Neutrophil (primary cell): ENCODE results near the gene E4F1.

Experiments
- H3K27ac ChIP-seq: fragments of 200-600 bp; sonication (generic); 2 replicates; pipeline ENCODE4 v1.5.1; 2016; ENCODE audit warnings: mild to moderate bottlenecking, moderate library complexity
- H3K27me3 ChIP-seq: fragments of 200-600 bp; sonication (generic); 2 replicates; pipeline ENCODE4 v1.6.0; 2016; ENCODE audit warnings: mild to moderate bottlenecking
- H3K36me3 ChIP-seq: fragments of 200-600 bp; sonication (generic); 2 replicates; pipeline ENCODE4 v1.5.1; 2017
- H3K4me1 ChIP-seq, 2 experiments: fragments of 200-600 bp in 1 of 2; sonication (generic) in 1 of 2; 1 replicate in 1 of 2; 2 replicates in 1 of 2; pipeline versions ENCODE4 v1.5.1 to v1.6.1; 2013 to 2016; ENCODE audit warnings: low read depth in 1 of 2, low read length in 1 of 2, mild to moderate bottlenecking in 1 of 2, moderate library complexity in 1 of 2; ENCODE audit not compliant: control insufficient read depth in 1 of 2, insufficient read depth in 1 of 2
- H3K4me3 ChIP-seq, 2 experiments: fragments of 200-600 bp in 1 of 2; sonication (generic) in 1 of 2; 1 replicate in 1 of 2; 2 replicates in 1 of 2; pipeline ENCODE4 v1.5.1; 2013 to 2016; ENCODE audit warnings: low read depth in 1 of 2, low read length in 1 of 2, mild to moderate bottlenecking in 1 of 2, moderate library complexity in 1 of 2
- H3K9me3 ChIP-seq: fragments of 200-600 bp; sonication (generic); 2 replicates; pipeline ENCODE4 v1.5.1; 2016
- TF ChIP-seq, protein P1 (sequence below): fragments of 200-600 bp; sonication (generic); IDR thresholded peaks from 2 replicates; pipeline ENCODE4 v1.5.1; 2016; ENCODE audit warnings: antibody characterized with exemption

E4F1 gene

DNA sequence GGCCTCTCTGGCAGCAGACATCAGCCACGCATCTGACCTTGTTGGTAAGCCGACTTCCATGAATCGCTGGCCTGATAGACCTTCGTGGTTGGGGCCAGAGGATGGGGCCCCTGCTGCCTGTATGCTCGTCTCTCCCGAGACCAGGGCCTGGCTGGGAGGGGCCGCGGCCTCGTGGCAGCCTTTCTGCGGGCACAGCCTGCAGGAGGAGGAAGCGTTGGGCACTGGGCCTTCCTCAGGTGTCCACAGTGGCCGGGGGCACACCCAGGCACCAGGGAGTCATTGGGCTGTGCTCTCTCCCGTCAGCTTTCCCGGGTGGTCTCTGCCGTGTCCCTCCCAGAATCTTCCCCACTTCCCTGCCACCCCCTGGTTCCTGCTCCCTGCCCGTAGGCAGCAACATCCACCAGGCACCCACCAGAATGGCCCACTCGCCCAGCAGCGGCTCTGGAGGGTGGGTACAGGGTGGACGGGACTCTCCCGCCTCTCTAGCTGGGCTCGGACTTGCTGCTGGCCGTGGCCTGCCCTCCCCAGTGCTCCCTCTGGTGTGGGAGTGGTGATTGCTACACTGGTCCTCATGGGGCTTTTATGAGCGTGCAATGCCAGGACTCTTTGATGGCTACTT is 6.3 kb downstream of the E4F1 start:
- peaks cover 77% of the 10 kb centered on the region for H3K36me3 ChIP-seq

DNA sequence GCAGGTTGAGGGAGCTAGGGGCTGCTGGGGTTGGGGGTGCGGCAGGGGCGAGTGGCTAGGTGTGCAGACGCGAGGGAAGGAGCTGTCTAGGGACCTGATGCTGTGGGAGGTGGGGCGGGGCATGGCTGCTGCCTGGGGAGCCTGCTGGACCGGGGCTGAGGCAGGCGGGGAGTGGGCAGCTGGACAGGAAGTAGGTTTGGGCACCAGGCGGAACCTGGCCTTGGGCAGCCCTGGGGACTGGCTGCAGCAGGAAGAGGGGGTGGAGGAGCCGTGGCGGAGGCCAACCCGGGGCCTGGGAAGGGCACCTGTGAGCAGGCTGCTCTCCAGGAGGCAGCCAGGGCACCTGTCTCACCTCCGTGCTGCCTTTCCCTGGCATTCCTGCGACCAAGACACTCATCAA is 7.0 kb downstream of the E4F1 start:
- no peaks in the 10 kb centered on the region for H3K9me3 ChIP-seq
- no peak overlapping the region for H3K27ac ChIP-seq
- TF ChIP-seq, protein P1, sequence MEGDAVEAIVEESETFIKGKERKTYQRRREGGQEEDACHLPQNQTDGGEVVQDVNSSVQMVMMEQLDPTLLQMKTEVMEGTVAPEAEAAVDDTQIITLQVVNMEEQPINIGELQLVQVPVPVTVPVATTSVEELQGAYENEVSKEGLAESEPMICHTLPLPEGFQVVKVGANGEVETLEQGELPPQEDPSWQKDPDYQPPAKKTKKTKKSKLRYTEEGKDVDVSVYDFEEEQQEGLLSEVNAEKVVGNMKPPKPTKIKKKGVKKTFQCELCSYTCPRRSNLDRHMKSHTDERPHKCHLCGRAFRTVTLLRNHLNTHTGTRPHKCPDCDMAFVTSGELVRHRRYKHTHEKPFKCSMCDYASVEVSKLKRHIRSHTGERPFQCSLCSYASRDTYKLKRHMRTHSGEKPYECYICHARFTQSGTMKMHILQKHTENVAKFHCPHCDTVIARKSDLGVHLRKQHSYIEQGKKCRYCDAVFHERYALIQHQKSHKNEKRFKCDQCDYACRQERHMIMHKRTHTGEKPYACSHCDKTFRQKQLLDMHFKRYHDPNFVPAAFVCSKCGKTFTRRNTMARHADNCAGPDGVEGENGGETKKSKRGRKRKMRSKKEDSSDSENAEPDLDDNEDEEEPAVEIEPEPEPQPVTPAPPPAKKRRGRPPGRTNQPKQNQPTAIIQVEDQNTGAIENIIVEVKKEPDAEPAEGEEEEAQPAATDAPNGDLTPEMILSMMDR = no peak
- peaks cover 84% of the 10 kb centered on the region for H3K36me3 ChIP-seq
- no peaks in the 10 kb centered on the region for H3K4me1 ChIP-seq
- peaks cover 7% of the 10 kb centered on the region for H3K27me3 ChIP-seq
- H3K4me3 ChIP-seq = no peak overlapping the region

More for the DNA sequence above, 6.3 kb downstream of the E4F1 start:
- Histone ChIP-seq H3K27me3 (peaks cover under 1% of the 10 kb centered on the region), H3K4me3 (no peak overlapping the region), H3K9me3 (no peaks in the 10 kb centered on the region), H3K4me1 (peaks cover under 1 to 2% of the 10 kb centered on the region in 2 experiments), H3K27ac (no peak overlapping the region)
- TF ChIP-seq, protein P1 = no peak

DNA sequence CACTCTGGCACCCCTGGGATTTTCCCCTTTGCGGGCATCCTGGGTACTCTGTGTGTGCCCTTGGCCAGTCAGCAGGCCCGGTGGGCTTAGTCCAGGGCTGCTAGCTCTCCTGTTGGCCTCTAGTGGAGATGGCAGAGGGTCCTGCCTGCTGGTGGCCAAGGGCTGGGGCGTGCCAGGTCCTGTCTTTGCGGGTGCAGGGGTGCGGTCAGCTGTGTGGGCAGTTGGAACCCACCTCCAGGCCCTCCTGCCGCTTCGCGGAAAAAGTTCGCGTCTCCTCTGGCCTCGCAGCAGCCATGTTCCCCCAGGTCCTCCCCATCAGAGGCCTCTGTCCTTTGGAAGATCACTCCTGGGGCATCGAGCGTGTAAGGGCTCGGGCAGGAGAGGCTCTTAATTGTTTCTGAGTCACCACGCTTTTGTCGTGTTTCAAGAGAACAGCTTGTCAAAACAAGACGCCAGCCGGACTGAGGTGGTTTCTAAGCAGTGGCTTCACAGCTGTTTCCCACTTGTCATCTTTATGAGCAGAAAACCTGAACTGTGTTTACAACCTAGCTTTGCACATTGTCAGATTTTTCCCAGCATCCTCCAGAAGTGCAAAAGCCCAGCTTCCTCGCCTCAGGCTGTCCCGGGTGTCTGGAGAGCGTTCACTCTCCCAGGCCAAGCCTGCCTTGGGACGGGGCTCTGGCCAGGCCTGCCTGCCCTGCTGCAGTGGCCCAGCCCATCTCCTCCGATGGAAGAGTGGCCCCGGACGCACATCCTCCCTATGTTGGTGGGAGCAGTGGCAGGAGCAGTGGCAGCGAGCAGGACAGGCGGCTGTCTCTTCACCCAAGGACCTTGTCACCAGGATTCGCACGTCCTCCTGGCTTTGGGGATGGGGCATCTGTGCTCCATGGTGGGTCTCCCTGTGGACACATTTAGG is 7.9 kb downstream of the E4F1 start:
- TF ChIP-seq, protein P1 = no peak
- no peak overlapping the region for H3K4me3 ChIP-seq
- H3K9me3 ChIP-seq = no peaks in the 10 kb centered on the region
- H3K4me1 ChIP-seq = no peaks in the 10 kb centered on the region
- H3K27ac ChIP-seq = no peak overlapping the region
- H3K27me3 ChIP-seq = peaks cover 16% of the 10 kb centered on the region
- H3K36me3 ChIP-seq = peaks cover 91% of the 10 kb centered on the region

DNA sequence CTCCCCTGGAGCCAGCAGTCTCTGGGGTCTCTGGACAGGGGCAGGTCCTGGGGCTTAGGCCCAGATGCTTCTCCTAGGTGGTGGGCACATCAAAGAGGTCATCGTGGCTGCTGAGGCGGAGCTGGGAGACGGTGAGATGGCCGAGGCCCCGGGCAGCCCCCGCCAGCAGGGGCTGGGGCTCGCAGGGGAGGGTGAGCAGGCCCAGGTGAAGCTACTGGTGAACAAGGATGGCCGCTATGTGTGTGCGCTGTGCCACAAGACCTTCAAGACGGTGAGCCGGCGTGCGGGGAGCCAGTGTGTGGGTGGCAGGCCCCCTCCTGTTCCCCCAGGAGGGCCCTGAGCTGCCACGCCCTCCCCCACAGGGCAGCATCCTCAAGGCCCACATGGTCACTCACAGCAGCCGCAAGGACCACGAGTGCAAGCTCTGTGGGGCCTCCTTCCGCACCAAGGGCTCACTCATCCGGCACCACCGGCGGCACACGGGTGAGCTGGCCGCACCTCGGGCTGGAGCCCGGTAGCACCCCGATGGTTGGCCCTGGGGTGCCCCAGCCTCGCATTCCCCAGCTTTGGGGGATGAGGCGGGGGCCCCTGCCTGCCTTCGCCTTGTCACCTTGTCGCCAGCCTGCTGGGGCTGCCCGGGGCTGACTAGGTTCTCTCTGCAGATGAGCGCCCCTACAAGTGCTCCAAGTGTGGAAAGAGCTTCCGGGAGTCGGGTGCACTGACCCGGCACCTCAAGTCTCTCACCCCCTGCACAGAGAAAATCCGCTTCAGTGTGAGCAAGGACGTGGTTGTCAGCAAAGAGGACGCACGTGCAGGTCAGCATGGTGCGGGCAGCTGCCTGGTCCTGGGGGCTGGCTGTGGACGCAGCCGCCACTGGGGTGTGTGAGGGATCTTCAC is 9.0 kb downstream of the E4F1 start:
- no peak overlapping the region for H3K4me3 ChIP-seq
- peaks cover 26% of the 10 kb centered on the region for H3K27me3 ChIP-seq
- no peaks in the 10 kb centered on the region for H3K4me1 ChIP-seq
- no peaks in the 10 kb centered on the region for H3K9me3 ChIP-seq
- peaks cover 84% of the 10 kb centered on the region for H3K36me3 ChIP-seq
- no peak overlapping the region for H3K27ac ChIP-seq
- TF ChIP-seq, protein P1 = no peak

DNA sequence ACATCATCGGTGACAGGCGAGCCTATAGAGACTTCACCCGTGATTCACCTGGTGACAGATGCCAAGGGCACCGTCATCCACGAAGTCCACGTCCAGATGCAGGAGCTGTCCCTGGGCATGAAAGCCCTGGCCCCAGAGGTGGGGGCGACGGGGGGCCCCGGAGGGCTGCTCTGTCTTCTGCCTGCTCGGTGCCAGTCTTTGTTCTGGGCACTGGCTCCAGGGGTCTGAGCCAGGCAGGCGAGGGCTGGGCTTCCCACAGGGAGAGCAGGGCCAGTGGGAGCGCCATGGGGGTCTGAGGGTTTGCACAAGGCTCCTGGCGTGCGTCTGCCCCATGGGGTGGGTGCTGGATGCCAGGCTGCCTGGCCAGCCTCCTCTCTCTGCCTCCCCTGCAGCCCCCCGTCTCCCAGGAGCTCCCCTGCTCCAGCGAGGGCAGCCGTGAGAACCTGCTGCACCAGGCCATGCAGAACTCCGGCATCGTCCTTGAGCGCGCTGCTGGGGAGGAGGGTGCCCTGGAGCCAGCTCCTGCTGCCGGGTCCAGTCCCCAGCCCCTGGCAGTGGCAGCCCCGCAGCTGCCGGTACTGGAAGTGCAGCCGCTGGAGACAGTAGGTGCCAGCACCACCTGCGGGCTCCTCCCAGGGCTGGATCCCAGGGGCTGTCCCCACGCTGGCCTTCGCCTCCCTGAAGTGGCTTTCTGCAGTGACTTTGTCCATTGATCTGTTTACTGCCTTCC is 9.8 kb downstream of the E4F1 start:
- H3K4me1 ChIP-seq = no peaks in the 10 kb centered on the region
- no peak overlapping the region for H3K27ac ChIP-seq
- H3K9me3 ChIP-seq = no peaks in the 10 kb centered on the region
- peaks cover 35% of the 10 kb centered on the region for H3K27me3 ChIP-seq
- H3K36me3 ChIP-seq = peaks cover 80% of the 10 kb centered on the region
- H3K4me3 ChIP-seq = no peak overlapping the region
- TF ChIP-seq, protein P1 = no peak
